WI38 (cell line): ENCODE data around the gene BRD8.

Source experiments
- H3K4me3 ChIP-seq: 2 replicates; pipeline ENCODE4 v1.5.1; 2011; ENCODE audit warnings: low read depth, mild to moderate bottlenecking, control low read depth, low read length
- CTCF ChIP-seq: IDR thresholded peaks from 2 replicates; pipeline ENCODE4 v1.5.1; 2012; ENCODE audit warnings: low read depth, mild to moderate bottlenecking, control low read depth, low read length

BRD8 gene

DNA sequence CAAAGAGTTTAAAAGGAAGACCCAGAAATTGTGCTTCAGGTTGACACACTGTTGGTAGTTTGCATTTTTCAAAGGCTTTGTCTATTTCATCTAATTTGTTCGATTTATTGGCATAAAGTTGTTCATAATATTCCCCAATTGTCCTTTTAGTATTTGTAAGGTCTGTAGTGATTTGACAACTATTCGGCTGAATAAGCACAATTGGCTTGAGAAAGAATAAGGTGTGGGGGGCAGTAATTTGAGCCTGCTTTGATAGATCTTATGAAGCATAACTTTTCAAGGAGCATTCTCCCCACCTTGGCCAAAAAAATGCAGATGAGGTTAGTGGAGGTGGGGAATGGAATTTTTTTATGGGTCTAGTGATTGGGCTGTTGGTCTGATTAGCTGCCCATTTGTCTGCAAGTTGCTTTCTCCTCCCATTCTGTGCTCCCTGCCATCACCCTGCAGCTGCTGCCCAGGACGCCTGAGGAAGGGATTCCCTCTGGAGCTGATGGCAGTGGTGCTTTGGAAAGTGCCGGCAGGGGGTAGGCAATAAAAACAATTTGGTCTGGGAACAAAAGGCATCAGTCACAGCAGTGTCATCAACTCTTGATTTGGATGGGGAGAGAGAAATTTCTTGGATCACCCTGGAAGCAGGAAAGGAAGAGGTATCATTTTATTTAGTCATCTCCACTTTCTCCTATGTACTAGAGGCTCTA lies 68.0 kb downstream of the BRD8 start:
- H3K4me3 ChIP-seq = no peak overlapping the region
- TF ChIP-seq CTCF = no peak

DNA sequence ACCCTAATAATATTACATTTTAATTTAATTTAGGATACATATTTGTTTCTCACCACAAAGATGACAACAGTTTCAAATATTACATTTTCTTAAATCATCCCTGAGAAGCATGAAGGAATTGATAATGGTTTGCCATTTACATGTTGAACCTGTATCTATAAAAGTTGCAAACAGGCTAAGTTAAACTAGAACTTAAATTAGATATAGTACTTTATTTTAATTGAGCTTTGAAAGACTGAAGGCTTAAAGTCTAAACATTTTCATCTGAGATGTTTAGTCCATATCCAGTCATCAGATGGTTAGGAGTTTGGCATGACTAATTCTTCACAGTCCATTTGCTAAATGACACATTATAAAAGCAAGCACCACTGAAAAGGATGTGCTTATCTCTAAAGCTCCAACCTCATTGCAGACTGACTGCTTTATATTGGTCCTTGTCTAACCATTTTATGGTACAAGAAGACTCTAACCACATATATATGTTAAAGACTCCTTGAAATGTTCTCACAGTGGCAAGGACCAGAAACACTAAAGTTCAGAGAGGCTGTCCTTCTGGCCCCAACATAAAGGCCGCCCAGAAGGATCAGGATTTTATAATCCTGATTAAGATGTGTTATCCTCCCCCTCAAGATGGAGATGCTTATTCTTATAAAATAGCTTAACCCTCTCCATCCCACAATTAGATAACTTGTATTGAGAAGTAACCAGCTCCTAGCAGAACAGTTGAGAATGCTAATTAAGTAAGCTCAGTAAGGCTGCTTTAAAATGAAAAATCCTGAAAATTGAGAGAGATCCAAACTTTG lies 68.8 kb downstream of the BRD8 start:
- no peak overlapping the region for H3K4me3 ChIP-seq
- no peak for TF ChIP-seq CTCF

- TF ChIP-seq CTCF = no peak
- no peak overlapping the region for H3K4me3 ChIP-seq
Measured at GRCh38 chr5:138107213-138107612, 71.2 kb downstream of the BRD8 start.

- H3K4me3 ChIP-seq = no peak overlapping the region
- no peak for TF ChIP-seq CTCF
Measured at GRCh38 chr5:138105709-138106108, 72.7 kb downstream of the BRD8 start.

DNA sequence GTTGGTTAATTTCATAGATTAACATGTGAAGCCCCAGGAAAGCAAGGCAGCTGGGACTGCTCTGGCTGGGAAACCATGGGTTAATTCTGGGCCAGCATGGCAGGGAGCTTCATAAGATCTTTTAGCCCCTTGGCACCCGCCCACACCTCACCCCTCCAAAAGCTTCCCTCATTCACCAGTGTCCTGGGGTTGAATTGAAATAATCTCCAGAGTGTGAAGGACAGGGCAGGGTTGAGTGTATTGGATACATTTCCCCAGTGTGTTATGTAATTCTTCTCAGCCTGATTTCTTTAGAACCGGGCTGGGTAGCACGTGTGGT lies 75.2 kb downstream of the BRD8 start:
- H3K4me3 ChIP-seq = no peak overlapping the region
- no peak for TF ChIP-seq CTCF

DNA sequence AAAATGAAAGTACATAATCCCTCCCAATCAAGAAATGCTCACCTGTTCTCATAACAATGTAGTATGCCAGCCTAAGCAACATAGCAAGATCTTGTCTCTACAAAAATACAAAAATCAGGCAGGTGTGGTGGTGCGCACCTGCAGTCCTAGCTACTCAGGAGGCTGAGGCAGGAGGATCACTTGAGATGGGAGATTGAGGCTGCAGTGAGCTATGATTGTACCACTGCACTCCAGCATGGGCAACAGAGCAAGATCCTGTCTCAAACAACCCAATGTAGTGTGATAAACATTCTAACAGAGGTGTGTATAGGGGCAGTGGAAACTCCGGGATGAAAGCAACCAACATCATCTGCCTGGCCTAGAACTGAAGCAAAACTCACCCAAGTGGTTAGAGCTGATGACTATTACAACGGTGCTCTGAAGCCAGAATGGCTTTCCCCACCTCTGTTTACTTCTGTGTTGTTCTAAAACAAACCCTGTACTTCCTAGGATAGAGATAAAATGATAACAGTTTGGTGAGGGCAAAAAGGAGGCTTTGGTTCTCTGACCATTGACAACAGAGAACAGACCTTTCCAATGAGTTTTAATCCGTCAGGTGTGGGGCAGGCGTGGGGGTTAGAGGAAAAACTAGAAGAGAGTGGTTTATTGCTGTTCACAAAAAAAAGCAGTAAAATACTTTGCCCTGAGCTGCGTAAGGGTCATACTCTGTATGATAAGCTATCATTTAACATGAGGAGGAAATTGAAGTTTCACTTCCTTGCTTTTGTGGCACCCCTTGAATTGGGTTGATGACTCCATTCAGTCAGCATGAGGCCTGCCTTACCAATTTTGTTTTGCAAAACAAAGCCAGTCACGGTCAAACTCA lies 75.7 kb downstream of the BRD8 start:
- no peak for TF ChIP-seq CTCF
- no peak overlapping the region for H3K4me3 ChIP-seq
